Muscle of leg (tissue), 11 donors: ENCODE measurements around the gene FAS. TPM values are rescaled to one million over a fixed set of nuclear protein-coding genes. Genes with fewer than 3 reads are reported as not detected.
A peak's percentile ranks its signal among the peaks of the same experiment; 100 is the strongest.

Experiments used
- DNase-seq: peaks from one replicate; pipeline ENCODE4 v3.0.0; 2013
- H3K27ac ChIP-seq: one replicate; pipeline ENCODE4 v1.5.1; 2013; ENCODE audit warnings: mild to moderate bottlenecking, low read length, control low read depth
- H3K27me3 ChIP-seq: one replicate; pipeline ENCODE4 v1.6.1; 2013; ENCODE audit warnings: low read length; ENCODE audit not compliant: control insufficient read depth, insufficient read depth
- H3K36me3 ChIP-seq: one replicate; pipeline ENCODE4 v1.6.1; 2013; ENCODE audit warnings: low read length; ENCODE audit not compliant: control insufficient read depth, insufficient read depth
- H3K4me1 ChIP-seq: one replicate; pipeline ENCODE4 v1.6.1; 2013; ENCODE audit warnings: low read length; ENCODE audit not compliant: control insufficient read depth, insufficient read depth
- H3K4me3 ChIP-seq: one replicate; pipeline ENCODE4 v1.5.1; 2013; ENCODE audit warnings: low read length, control low read depth
- H3K9me3 ChIP-seq: replicated peaks from 2 replicates; pipeline ENCODE4 v1.6.1; 2013; ENCODE audit warnings: low read depth, low read length; ENCODE audit not compliant: control insufficient read depth
- WGBS: methylation state at CpG from one replicate; pipeline ENCODE4 v1.1.5; 2013; ENCODE audit warnings: missing lambda C conversion rate; ENCODE audit not compliant: insufficient coverage; 5-methylcytosine and 5-hydroxymethylcytosine counted together
- polyA plus RNA-seq, 8 donors: library from polyadenylated mRNA; unstranded; fragments of 120-200 nt; gene quantifications; one replicate each; pipeline versions ENCODE4 v1.2.1 to v1.2.3, GENCODE V29; 2013; ENCODE audit warnings: inconsistent platforms in 1 of 8, low replicate concordance in 1 of 8; ENCODE audit not compliant: insufficient read length in 8 of 8, insufficient read depth in 1 of 8
- total RNA-seq: library from RNA; stranded (reverse); fragments of 120-200 nt; gene quantifications from one replicate; pipeline ENCODE4 v1.2.4, GENCODE V29; 2013

The FAS gene
- total and polyA plus RNA-seq, 9 donors: 5.6 to 12.1 (median 7.7) TPM

GRCh38 chr10:88980247-88980646 lies 10.4 kb upstream of the FAS start:
- no peak overlapping the region for H3K4me3 ChIP-seq
- H3K9me3 ChIP-seq: no peaks in the 10 kb centered on the region
- no CpG with 5 or more reads among the region's 4 CpGs for WGBS
- DNase-seq: no peak
- H3K27ac ChIP-seq: no peak overlapping the region
- H3K4me1 ChIP-seq: peaks cover 6% of the 10 kb centered on the region
- no peaks in the 10 kb centered on the region for H3K36me3 ChIP-seq
- H3K27me3 ChIP-seq: no peaks in the 10 kb centered on the region

GRCh38 chr10:88980800-88981199 lies 9.8 kb upstream of the FAS start:
- Histone ChIP-seq H3K4me3 (no peak overlapping the region), H3K27ac (no peak overlapping the region), H3K27me3 (no peaks in the 10 kb centered on the region), H3K36me3 (no peaks in the 10 kb centered on the region), H3K9me3 (no peaks in the 10 kb centered on the region), H3K4me1 (peaks cover 4% of the 10 kb centered on the region)
- WGBS: 100% methylated on average over 1 of the region's 4 CpGs
- DNase-seq: no peak

GRCh38 chr10:88981435-88981834 lies 9.2 kb upstream of the FAS start:
- H3K27me3 ChIP-seq: no peaks in the 10 kb centered on the region
- H3K27ac ChIP-seq: no peak overlapping the region
- no peaks in the 10 kb centered on the region for H3K36me3 ChIP-seq
- no peak overlapping the region for H3K4me3 ChIP-seq
- no peaks in the 10 kb centered on the region for H3K9me3 ChIP-seq
- H3K4me1 ChIP-seq: peaks cover 4% of the 10 kb centered on the region
- 76% methylated on average over 2 of the region's 5 CpGs for WGBS
- no peak for DNase-seq

GRCh38 chr10:88982366-88982765 lies 8.2 kb upstream of the FAS start:
- no peak overlapping the region for H3K4me3 ChIP-seq
- DNase-seq: peak; percentile 45
- H3K36me3 ChIP-seq: no peaks in the 10 kb centered on the region
- 50% methylated on average over 1 of the region's 2 CpGs for WGBS
- H3K27ac ChIP-seq: peak overlapping the region; percentile 21
- H3K27me3 ChIP-seq: no peaks in the 10 kb centered on the region
- no peaks in the 10 kb centered on the region for H3K9me3 ChIP-seq
- H3K4me1 ChIP-seq: peaks cover 4% of the 10 kb centered on the region

GRCh38 chr10:88983206-88983605 lies 7.4 kb upstream of the FAS start:
- no peak overlapping the region for H3K27ac ChIP-seq
- no CpG with 5 or more reads among the region's 2 CpGs for WGBS
- H3K9me3 ChIP-seq: no peaks in the 10 kb centered on the region
- H3K4me3 ChIP-seq: no peak overlapping the region
- H3K36me3 ChIP-seq: no peaks in the 10 kb centered on the region
- H3K4me1 ChIP-seq: peaks cover 4% of the 10 kb centered on the region
- no peaks in the 10 kb centered on the region for H3K27me3 ChIP-seq
- no peak for DNase-seq

- no peak overlapping the region for H3K4me3 ChIP-seq
- DNase-seq: no peak
- WGBS: 100% methylated on average over 1 of the region's 1 CpG
- H3K4me1 ChIP-seq: peaks cover 4% of the 10 kb centered on the region
- no peaks in the 10 kb centered on the region for H3K36me3 ChIP-seq
- no peak overlapping the region for H3K27ac ChIP-seq
- no peaks in the 10 kb centered on the region for H3K9me3 ChIP-seq
- no peaks in the 10 kb centered on the region for H3K27me3 ChIP-seq
Measured at GRCh38 chr10:88983939-88984338, 6.7 kb upstream of the FAS start.

GRCh38 chr10:88984525-88984924 lies 6.1 kb upstream of the FAS start:
- H3K4me1 ChIP-seq: peaks cover 2% of the 10 kb centered on the region
- H3K36me3 ChIP-seq: no peaks in the 10 kb centered on the region
- no peaks in the 10 kb centered on the region for H3K27me3 ChIP-seq
- no peak overlapping the region for H3K4me3 ChIP-seq
- no peaks in the 10 kb centered on the region for H3K9me3 ChIP-seq
- DNase-seq: no peak
- no peak overlapping the region for H3K27ac ChIP-seq

- no CpG with 5 or more reads among the region's 2 CpGs for WGBS
- peak; percentile 57 for DNase-seq
- H3K27ac ChIP-seq: no peak overlapping the region
- H3K27me3 ChIP-seq: no peaks in the 10 kb centered on the region
- peaks cover 5% of the 10 kb centered on the region for H3K4me1 ChIP-seq
- H3K4me3 ChIP-seq: no peak overlapping the region
- no peaks in the 10 kb centered on the region for H3K36me3 ChIP-seq
- no peaks in the 10 kb centered on the region for H3K9me3 ChIP-seq
Measured at GRCh38 chr10:88986549-88987242, 3.9 kb upstream of the FAS start.

GRCh38 chr10:88987243-88987725 lies 3.3 kb upstream of the FAS start:
- Histone ChIP-seq H3K36me3 (no peaks in the 10 kb centered on the region), H3K27ac (no peak overlapping the region), H3K4me3 (no peak overlapping the region), H3K27me3 (no peaks in the 10 kb centered on the region), H3K9me3 (no peaks in the 10 kb centered on the region), H3K4me1 (peaks cover 8% of the 10 kb centered on the region)
- DNase-seq: no peak

GRCh38 chr10:88987840-88988239 lies 2.8 kb upstream of the FAS start:
- DNase-seq: no peak
- H3K27ac ChIP-seq: no peak overlapping the region
- no peaks in the 10 kb centered on the region for H3K36me3 ChIP-seq
- no peaks in the 10 kb centered on the region for H3K9me3 ChIP-seq
- no peaks in the 10 kb centered on the region for H3K27me3 ChIP-seq
- WGBS: 100% methylated on average over 1 of the region's 2 CpGs
- H3K4me3 ChIP-seq: no peak overlapping the region
- H3K4me1 ChIP-seq: peaks cover 8% of the 10 kb centered on the region

- Histone ChIP-seq H3K27me3 (no peaks in the 10 kb centered on the region), H3K4me1 (peaks cover 10% of the 10 kb centered on the region), H3K9me3 (no peaks in the 10 kb centered on the region), H3K4me3 (no peak overlapping the region), H3K27ac (peak overlapping the region; percentile 95), H3K36me3 (no peaks in the 10 kb centered on the region)
- DNase-seq: no peak
- no CpG with 5 or more reads among the region's 2 CpGs for WGBS
Measured at GRCh38 chr10:88989423-88989822, 1.2 kb upstream of the FAS start.
